Choroid plexus epithelial cell (primary cell): ENCODE data around the gene CDC42BPA.

Experiments used
- DNase-seq: peaks from one replicate; pipeline ENCODE4 v3.0.0-alpha.2; 2010; ENCODE audit warnings: low read depth
- H3K4me3 ChIP-seq: 2 replicates; pipeline ENCODE4 v1.5.1; 2011; ENCODE audit warnings: low read depth, mild to moderate bottlenecking, control low read depth, low read length, moderate library complexity
- CTCF ChIP-seq: conservative IDR thresholded peaks from 2 replicates; pipeline ENCODE4 v1.5.1; 2011; ENCODE audit warnings: low read depth, mild to moderate bottlenecking, control low read depth, inconsistent platforms, low read length, moderate library complexity

Gene CDC42BPA

GRCh38 chr1:227058321-227058751 lies 260.0 kb downstream of the CDC42BPA start:
- H3K4me3 ChIP-seq, result no peak overlapping the region
- peak; percentile 93 for DNase-seq

GRCh38 chr1:227049253-227049652 lies 269.0 kb downstream of the CDC42BPA start:
- H3K4me3 ChIP-seq, result no peak overlapping the region
- no peak for DNase-seq
- no peak for TF ChIP-seq CTCF

More at GRCh38 chr1:227058321-227058751, 260.0 kb downstream of the CDC42BPA start:
- TF ChIP-seq CTCF, result no peak

- no peak for TF ChIP-seq CTCF
- H3K4me3 ChIP-seq, result no peak overlapping the region
- peak; percentile 83 for DNase-seq
Observed at GRCh38 chr1:227043755-227044154, 274.5 kb downstream of the CDC42BPA start.

- DNase-seq, result no peak
- TF ChIP-seq CTCF, result no peak
- H3K4me3 ChIP-seq, result no peak overlapping the region
Observed at GRCh38 chr1:227042292-227042691, 276.0 kb downstream of the CDC42BPA start.

- no peak for TF ChIP-seq CTCF
- peak; percentile 25 for DNase-seq
- H3K4me3 ChIP-seq, result no peak overlapping the region
Observed at GRCh38 chr1:227038401-227038800, 279.9 kb downstream of the CDC42BPA start.

GRCh38 chr1:227037121-227037520 lies 281.2 kb downstream of the CDC42BPA start:
- TF ChIP-seq CTCF, result no peak
- no peak for DNase-seq
- H3K4me3 ChIP-seq, result no peak overlapping the region

- H3K4me3 ChIP-seq, result no peak overlapping the region
- no peak for TF ChIP-seq CTCF
- DNase-seq, result no peak
Observed at GRCh38 chr1:227035316-227035715, 283.0 kb downstream of the CDC42BPA start.
